ENCODE measurements around the gene CTXND2. TPM values are rescaled to one million over a fixed set of nuclear protein-coding genes. Genes with fewer than 3 reads are reported as not detected.

The CTXND2 gene
- total RNA-seq, 3 donors from 2014 or later, result not detected

- no peak for ATAC-seq
- no peaks in the 10 kb centered on the region for H3K9me3 ChIP-seq
- TF ChIP-seq CTCF (IDR thresholded peaks at IDR 0.05), result no peak
- H3K4me3 ChIP-seq, result no peak overlapping the region
- no peaks in the 10 kb centered on the region for H3K36me3 ChIP-seq (ENCODE audit: low read depth)
- intact Hi-C loops (cut with DNase I, micrococcal nuclease), result no loop called here
- peaks cover under 1% of the 10 kb centered on the region for H3K4me1 ChIP-seq (ENCODE audit: low read depth)
- DNase-seq, result no peak
These were observed 25.7 kb downstream of the CTXND2 start for GRCh38 chr1:150912623-150913022.

- no peaks in the 10 kb centered on the region for H3K9me3 ChIP-seq
- peak; percentile 60 to 76 (median 69) for DNase-seq
- no peaks in the 10 kb centered on the region for H3K36me3 ChIP-seq (ENCODE audit: low read depth)
- peak; percentile 91 for ATAC-seq
- no peak for TF ChIP-seq CTCF (IDR thresholded peaks at IDR 0.05)
- intact Hi-C loops (cut with DNase I, micrococcal nuclease), result no loop called here
- no peak overlapping the region for H3K4me3 ChIP-seq
- peaks cover 7% of the 10 kb centered on the region for H3K4me1 ChIP-seq (ENCODE audit: low read depth)
These were observed 30.5 kb downstream of the CTXND2 start for GRCh38 chr1:150917387-150917786.

- H3K9me3 ChIP-seq, result no peaks in the 10 kb centered on the region
- intact Hi-C loops (cut with DNase I, micrococcal nuclease), result loop anchor here in 1 of 2 donors (10.0 kb wide), 1 partner anchor 52 kb away; the partner anchor contains the start of gene CERS2
- peak; percentile 71 for ATAC-seq
These were observed 35.6 kb downstream of the CTXND2 start for GRCh38 chr1:150922519-150922975.

GRCh38 chr1:150925080-150925479 is 38.1 kb downstream of the CTXND2 start:
- H3K9me3 ChIP-seq, result no peaks in the 10 kb centered on the region
- H3K4me3 ChIP-seq, result no peak overlapping the region
- H3K36me3 ChIP-seq (ENCODE audit: low read depth), result peaks cover 4% of the 10 kb centered on the region
- peak; percentile 14 to 50 (median 44) for DNase-seq
- TF ChIP-seq CTCF (IDR thresholded peaks at IDR 0.05), result no peak
- ATAC-seq, result no peak
- peaks cover 10% of the 10 kb centered on the region for H3K4me1 ChIP-seq (ENCODE audit: low read depth)
- intact Hi-C loops (cut with DNase I, micrococcal nuclease), result loop anchor here in 1 of 2 donors (10.0 kb wide), 1 partner anchor 50 kb away; the partner anchor contains the start of gene CERS2

More at GRCh38 chr1:150922519-150922975, 35.6 kb downstream of the CTXND2 start:
- TF ChIP-seq CTCF (IDR thresholded peaks at IDR 0.05), result peak; percentile 49
- DNase-seq, result peak in 2 of 3 donors; percentile 46 to 91
- Histone ChIP-seq H3K36me3 (ENCODE audit: low read depth) (peaks cover 4% of the 10 kb centered on the region), H3K4me3 (no peak overlapping the region), H3K4me1 (ENCODE audit: low read depth) (peaks cover 14% of the 10 kb centered on the region)

- ATAC-seq (peak; percentile 99), DNase-seq (peak; percentile 96 to 97 (median 96))
- peak within 1 kb of the TSS; percentile 48 for H3K4me3 ChIP-seq
- peaks cover 14% of the 10 kb centered on the region for H3K36me3 ChIP-seq (ENCODE audit: low read depth)
- peaks cover 10% of the 10 kb centered on the region for H3K4me1 ChIP-seq (ENCODE audit: low read depth)
- TF ChIP-seq CTCF (IDR thresholded peaks at IDR 0.05), result no peak
- H3K9me3 ChIP-seq, result no peaks in the 10 kb centered on the region
- intact Hi-C loops (cut with DNase I, micrococcal nuclease), result loop anchor here in 1 of 2 donors (10.0 kb wide), 1 partner anchor 49 kb away; the partner anchor contains the start of gene CERS2
These were observed 39.3 kb downstream of the CTXND2 start, which contains the start of gene SETDB1 for GRCh38 chr1:150926097-150926741. Gene SETDB1 (plus strand): TSS chr1:150926363. CDS start chr1:150927715, 1,352 bp downstream.

All from mucosa of descending colon (tissue), 3 donors.